SU-DHL-6 (cell line): Measurements from ENCODE around the gene ATP8A2.

Source experiments
- EZH2phosphoT487 ChIP-seq: fragments of 200-600 bp; sonication (generic), shearing (Covaris generic); conservative IDR thresholded peaks from 2 replicates; pipeline ENCODE4 v1.6.1; 2018; ENCODE audit warnings: mild to moderate bottlenecking, antibody characterized with exemption, low read length, moderate library complexity, mixed read lengths
- TF ChIP-seq, protein P1 (sequence below): fragments of 200-600 bp; sonication (generic); IDR thresholded peaks from one replicate; pipeline ENCODE4 v1.5.1; 2017; ENCODE audit warnings: antibody characterized with exemption, mild to moderate bottlenecking, low read length, moderate library complexity; ENCODE audit not compliant: insufficient read depth, poor library complexity, severe bottlenecking

DNA sequence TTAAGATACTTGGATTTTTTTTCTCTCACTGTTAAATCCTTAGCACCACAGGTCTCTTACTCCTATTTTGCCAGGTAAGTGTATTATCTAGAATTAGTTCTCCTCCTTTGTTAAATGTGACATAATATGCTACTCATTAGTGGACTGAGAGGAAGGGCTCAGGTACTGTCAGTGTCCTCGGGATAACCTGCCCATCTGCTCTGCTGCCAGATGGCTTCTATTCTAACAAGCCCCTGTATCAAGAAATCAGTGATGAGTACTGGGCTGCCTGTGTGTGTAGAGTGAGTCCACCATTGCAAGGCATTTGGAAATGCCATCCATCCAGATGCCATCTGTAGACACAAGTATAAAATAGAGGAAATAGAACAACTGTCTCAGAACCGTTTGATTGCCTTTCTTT, 209.6 kb downstream of the ATP8A2 start:
- TF ChIP-seq, protein P1, sequence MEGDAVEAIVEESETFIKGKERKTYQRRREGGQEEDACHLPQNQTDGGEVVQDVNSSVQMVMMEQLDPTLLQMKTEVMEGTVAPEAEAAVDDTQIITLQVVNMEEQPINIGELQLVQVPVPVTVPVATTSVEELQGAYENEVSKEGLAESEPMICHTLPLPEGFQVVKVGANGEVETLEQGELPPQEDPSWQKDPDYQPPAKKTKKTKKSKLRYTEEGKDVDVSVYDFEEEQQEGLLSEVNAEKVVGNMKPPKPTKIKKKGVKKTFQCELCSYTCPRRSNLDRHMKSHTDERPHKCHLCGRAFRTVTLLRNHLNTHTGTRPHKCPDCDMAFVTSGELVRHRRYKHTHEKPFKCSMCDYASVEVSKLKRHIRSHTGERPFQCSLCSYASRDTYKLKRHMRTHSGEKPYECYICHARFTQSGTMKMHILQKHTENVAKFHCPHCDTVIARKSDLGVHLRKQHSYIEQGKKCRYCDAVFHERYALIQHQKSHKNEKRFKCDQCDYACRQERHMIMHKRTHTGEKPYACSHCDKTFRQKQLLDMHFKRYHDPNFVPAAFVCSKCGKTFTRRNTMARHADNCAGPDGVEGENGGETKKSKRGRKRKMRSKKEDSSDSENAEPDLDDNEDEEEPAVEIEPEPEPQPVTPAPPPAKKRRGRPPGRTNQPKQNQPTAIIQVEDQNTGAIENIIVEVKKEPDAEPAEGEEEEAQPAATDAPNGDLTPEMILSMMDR: no peak
- TF ChIP-seq EZH2phosphoT487: no peak
